Fibroblast of skin of back (primary cell): Measurements from ENCODE around the gene TMEM125.

Experiments
- DNase-seq: peaks from one replicate; pipeline ENCODE4 v3.0.0-alpha.2; 2013

Gene TMEM125

DNA sequence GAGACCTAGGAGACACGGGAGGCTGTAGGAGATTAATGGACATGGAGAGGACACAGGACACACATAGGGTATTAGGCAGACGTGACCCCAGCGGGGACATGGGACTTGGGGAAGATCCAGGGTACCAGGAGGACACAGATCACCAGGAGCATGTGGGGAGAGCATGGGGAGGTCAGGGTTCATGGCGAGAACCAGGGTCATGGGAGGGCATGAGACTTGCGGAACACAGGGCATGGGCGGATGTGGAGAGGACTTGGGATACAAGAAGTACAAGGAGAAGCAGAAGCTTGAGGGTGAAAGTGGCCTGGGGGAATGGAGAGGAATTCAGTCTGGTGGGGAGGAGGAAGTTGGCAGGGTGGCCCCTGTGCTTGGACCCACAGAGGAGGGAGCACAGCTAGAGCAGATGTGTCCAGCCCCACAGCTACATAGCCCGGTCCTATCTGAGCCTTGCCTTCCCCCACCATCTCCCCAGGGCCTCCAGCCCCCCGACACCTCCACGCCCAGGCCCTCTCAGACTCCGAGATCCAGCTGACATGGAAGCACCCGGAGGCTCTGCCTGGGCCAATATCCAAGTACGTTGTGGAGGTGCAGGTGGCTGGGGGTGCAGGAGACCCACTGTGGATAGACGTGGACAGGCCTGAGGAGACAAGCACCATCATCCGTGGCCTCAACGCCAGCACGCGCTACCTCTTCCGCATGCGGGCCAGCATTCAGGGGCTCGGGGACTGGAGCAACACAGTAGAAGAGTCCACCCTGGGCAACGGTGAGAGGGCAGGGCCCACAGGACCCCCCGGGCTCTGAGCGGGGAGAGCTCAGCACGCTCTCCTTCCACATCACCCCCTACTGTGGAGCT, 43.1 kb downstream of the TMEM125 start:
- no peak for DNase-seq

DNA sequence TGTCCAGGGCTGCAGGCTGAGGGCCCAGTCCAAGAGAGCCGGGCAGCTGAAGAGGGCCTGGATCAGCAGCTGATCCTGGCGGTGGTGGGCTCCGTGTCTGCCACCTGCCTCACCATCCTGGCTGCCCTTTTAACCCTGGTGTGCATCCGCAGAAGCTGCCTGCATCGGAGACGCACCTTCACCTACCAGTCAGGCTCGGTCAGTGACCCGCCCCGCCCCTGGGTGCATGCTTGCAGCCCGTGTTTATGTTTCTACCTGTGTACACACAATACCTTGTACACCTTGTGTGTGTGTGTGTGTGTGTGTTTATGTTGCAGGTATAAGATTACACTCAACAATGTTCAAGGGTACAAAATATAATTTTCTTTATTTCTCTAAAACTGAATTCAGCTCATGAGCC, 44.0 kb downstream of the TMEM125 start:
- no peak for DNase-seq

DNA sequence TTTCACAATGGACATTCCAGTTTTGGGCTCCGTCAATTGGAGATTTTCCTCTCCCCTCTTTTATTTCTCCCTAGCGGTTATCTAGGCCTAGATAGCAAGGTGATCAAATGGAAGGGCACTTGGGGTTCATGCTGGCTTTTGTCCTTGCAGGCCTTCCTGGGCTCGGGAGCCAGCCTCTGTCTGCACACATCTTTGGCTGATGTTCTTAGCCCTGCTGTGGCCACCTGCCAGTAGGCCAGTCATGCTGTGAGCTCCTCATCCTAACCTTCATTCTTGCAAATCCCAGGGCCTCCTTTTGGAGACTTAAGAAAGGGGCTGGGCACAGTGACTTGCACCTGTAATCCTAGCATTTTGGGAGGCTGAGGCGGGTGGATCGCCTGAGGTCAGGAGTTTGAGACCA, 44.5 kb downstream of the TMEM125 start:
- no peak for DNase-seq

- DNase-seq = no peak
These were observed 45.7 kb downstream of the TMEM125 start for GRCh38 chr1:43315481-43315880.

DNA sequence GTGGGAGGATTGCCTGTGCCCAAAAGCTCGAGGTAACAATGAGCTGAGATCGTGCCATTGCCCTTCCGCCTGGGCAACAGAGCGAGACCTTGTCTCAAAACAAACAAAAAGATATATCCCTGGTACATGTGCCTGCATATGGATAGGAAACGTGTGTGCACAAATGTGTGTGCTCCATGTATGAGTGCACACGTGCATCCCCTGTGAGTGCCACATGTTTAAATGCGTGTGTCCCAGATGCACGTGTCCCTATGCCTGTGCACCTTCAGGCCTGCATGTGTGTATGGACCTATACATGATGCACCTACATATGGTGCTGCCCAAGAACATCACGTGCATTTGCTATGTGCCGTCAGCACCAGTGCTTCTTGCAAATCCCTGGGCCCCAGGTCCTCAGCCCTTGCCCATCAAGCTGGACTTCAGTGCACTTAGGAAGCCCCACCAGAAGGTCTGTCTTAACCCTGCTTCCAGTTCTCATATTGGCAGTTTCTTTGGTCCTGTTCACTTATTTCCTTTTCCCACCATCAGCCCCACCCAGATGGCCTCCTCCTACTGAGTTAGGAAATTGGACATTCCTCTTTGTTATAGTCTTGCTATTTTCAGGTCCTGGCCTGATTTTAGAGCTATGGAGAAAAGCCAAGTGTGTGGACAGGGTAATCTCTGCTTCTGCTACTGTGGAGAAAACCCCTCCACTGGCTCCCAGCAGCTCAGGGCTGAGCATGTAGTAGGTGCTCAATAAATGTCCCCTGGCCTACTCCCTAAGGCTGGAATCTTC, 46.4 kb downstream of the TMEM125 start:
- no peak for DNase-seq

DNA sequence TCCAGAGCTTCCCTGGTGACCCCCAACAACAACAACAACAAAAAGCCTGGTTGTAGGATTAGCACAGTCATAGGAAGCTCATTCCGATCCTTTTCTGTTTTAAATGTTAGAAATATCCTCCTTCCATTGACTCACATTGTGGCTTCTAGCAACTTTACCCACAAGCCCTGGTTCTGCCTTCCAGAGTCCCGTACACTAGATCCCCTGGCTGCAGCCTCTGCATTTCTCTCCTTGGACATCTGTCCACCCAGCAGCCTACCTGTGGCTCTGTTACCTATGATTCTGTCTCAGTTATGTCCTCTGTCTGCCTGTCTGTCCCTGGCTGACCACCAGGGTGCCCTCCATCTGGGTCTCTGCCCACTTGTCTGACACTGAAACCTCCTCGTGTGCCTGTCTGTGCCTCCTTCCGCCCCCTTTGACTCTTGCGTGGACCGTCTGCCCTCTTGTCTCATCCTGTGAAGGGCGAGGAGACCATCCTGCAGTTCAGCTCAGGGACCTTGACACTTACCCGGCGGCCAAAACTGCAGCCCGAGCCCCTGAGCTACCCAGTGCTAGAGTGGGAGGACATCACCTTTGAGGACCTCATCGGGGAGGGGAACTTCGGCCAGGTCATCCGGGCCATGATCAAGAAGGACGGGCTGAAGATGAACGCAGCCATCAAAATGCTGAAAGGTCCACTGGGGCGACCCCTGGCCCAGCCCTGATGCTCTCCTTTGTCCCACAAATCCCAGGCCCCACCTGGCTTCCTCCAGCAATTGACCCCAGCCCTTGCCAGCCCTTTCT, 47.1 kb downstream of the TMEM125 start:
- DNase-seq = no peak

DNA sequence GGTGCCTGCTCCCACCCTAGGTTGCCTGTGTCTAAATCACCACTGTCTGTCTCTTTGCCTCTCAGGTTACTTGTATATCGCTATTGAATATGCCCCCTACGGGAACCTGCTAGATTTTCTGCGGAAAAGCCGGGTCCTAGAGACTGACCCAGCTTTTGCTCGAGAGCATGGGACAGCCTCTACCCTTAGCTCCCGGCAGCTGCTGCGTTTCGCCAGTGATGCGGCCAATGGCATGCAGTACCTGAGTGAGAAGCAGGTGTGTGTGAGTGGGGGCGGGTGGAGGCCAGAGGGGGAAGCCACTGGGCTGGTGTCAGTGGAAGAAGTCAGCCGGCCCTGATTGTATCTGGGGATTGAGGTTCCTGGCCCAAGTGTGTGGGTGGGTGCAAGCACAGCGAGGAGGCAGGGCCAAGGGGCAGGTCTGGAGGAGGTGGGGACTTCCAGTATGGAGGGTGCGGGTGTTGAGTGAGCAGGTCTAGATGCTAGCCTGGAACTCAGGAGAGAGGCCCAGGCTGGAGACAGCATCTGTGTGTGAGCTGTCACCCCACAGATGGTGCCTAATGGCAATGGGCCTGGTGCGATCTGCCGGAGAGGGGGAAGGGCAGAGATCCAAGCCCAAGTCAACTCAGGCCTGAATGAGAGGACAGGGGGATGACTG, 48.2 kb downstream of the TMEM125 start:
- no peak for DNase-seq

DNA sequence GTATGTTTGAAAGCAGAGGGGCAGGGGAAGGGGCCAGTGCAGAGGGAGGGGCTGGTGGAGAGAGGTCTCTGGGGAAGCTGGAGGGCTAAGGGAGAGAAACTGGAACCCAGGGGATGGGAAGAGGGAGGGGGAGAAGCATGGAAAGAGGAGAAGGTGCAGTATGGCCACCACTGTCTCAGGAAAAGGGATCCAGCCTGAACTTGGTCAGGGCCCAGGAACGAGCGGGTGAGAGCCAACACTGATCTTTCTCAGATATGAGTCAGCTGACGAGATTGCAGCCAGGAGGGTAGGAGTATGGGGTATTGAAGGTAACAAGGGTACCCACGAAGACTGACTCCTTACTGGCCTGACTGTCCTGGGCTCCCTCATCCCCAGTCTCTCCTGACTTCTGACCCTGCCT, 49.0 kb downstream of the TMEM125 start:
- no peak for DNase-seq

DNA sequence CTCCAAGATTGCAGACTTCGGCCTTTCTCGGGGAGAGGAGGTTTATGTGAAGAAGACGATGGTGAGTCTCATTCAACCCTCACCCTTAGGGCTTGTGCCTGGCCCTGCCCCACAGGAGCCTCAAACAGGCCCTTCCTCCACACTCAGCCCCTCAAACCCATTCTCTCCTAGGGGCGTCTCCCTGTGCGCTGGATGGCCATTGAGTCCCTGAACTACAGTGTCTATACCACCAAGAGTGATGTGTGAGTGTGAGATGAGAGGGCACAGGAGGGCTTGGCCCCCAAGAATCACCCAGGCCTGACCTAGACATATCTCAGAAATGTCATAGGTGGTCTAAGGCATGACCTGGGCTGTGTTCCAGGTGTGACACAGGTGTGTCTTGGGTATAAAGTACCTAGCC, 49.5 kb downstream of the TMEM125 start:
- DNase-seq = no peak

DNA sequence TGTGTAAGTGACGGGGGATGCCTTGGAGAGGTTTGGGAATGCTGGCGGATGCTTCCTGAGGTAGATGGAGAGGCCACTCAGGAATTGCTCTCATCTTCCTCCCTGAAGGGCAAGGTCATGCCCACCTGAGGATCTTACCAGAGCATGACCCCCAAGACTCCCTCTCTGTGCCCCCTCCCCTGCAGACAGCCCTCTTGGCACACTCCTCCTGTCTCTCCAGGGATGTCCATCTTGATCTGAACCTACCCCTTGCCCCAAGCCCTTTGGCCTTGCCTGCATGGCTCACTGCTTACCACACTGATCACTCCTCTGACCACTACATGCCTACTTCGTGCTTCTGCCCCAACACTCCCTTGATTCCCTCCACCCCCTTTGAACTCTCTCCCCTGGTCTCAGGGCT, 50.0 kb downstream of the TMEM125 start:
- no peak for DNase-seq

DNA sequence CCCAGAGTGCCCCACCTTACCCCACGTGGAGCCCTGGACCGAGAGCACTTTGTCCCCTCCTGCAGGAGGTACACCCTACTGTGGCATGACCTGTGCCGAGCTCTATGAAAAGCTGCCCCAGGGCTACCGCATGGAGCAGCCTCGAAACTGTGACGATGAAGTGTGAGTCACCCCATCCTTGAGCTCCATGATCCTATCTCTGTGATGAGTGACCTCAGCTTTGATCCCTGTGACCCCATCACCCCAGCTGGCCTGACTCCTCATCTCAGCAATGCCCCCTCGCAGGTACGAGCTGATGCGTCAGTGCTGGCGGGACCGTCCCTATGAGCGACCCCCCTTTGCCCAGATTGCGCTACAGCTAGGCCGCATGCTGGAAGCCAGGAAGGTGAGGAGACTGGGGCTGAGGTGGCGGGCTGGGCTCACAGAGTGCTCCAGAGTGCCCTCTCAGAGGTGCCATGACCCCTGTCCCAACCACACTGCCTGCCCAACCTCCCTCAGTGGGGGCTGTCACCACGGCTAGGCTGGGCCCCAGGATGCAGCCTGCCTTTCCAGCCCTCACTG, 51.6 kb downstream of the TMEM125 start:
- DNase-seq = no peak

DNA sequence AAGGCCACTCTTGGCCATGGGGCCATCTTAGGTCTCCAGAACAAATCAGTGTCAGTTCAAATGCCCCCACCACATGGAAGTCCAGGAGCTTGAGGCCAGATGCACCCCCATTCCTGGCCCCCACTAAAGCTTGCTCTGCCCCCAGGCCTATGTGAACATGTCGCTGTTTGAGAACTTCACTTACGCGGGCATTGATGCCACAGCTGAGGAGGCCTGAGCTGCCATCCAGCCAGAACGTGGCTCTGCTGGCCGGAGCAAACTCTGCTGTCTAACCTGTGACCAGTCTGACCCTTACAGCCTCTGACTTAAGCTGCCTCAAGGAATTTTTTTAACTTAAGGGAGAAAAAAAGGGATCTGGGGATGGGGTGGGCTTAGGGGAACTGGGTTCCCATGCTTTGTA, 52.7 kb downstream of the TMEM125 start:
- DNase-seq = no peak
